HepG2 (cell line): Measurements from ENCODE around the gene PADI4. TPM values are rescaled to one million over a fixed set of nuclear protein-coding genes. Genes with fewer than 3 reads are reported as not detected.

Experiments used
- ATF7 ChIP-seq, 2 experiments: fragments of 450-650 bp in 1 of 2; sonication (generic) in 1 of 2; formaldehyde crosslinking in 1 of 2; IDR thresholded peaks; 2 replicates each; pipeline versions ENCODE4 v1.4.0 to v1.6.1; 2016 to 2020; ENCODE audit warnings: antibody characterized with exemption in 1 of 2, mild to moderate bottlenecking in 1 of 2, missing genetic modification reagents in 1 of 2
- HDAC2 ChIP-seq: sonication (generic); formaldehyde crosslinking; IDR thresholded peaks from 2 replicates; pipeline ENCODE4 v1.4.0; 2020; ENCODE audit warnings: missing genetic modification reagents
- NFE2 ChIP-seq: sonication (generic); formaldehyde crosslinking; IDR thresholded peaks from 2 replicates; pipeline ENCODE4 v1.4.0; 2020; ENCODE audit warnings: missing genetic modification reagents
- NFE2L1 ChIP-seq: sonication (generic); formaldehyde crosslinking; IDR thresholded peaks from 2 replicates; pipeline ENCODE4 v1.4.0; 2020; ENCODE audit warnings: missing genetic modification reagents, mild to moderate bottlenecking, borderline replicate concordance
- NR2F6 ChIP-seq, 2 experiments: IDR thresholded peaks; 2 replicates each; pipeline ENCODE4 v1.6.1; 2016; ENCODE audit warnings: antibody characterized with exemption in 1 of 2, mild to moderate bottlenecking in 1 of 2
- RFX1 ChIP-seq: fragments of 450-650 bp; IDR thresholded peaks from 2 replicates; pipeline ENCODE4 v1.6.1; 2017
- SATB2 ChIP-seq: sonication (generic); formaldehyde crosslinking; IDR thresholded peaks from 2 replicates; pipeline ENCODE4 v1.5.0; 2020; ENCODE audit warnings: missing genetic modification reagents
- TAF15 ChIP-seq: fragments of 200-400 bp; formaldehyde crosslinking; IDR thresholded peaks from one replicate; pipeline ENCODE4 v1.6.1; 2018; ENCODE audit warnings: mild to moderate bottlenecking, low read depth, low read length; ENCODE audit not compliant: poor library complexity, severe bottlenecking
- ZFP1 ChIP-seq: IDR thresholded peaks from 2 replicates; pipeline ENCODE4 v1.6.1; 2016
- ZNF180 ChIP-seq: sonication (generic); formaldehyde crosslinking; IDR thresholded peaks from 2 replicates; pipeline ENCODE4 v1.4.0; 2020; ENCODE audit warnings: low read depth, missing genetic modification reagents, borderline replicate concordance
- ZNF24 ChIP-seq: fragments of 450-650 bp; IDR thresholded peaks from 2 replicates; pipeline ENCODE4 v1.6.1; 2017; ENCODE audit warnings: antibody characterized with exemption, mild to moderate bottlenecking
- ZNF354B ChIP-seq: sonication (generic); formaldehyde crosslinking; IDR thresholded peaks from 2 replicates; pipeline ENCODE4 v1.8.0; 2022; ENCODE audit warnings: mild to moderate bottlenecking, missing genetic modification reagents
- ZNF883 ChIP-seq: sonication (generic); formaldehyde crosslinking; IDR thresholded peaks from 2 replicates; pipeline ENCODE4 v1.5.1; 2020; ENCODE audit warnings: mild to moderate bottlenecking, missing genetic modification reagents; ENCODE audit errors: not compliant biosample characterization
- polyA plus RNA-seq, 8 experiments: library from polyadenylated mRNA; depleted of rRNA in 3 of 8; stranded (reverse) in 7 of 8; unstranded in 1 of 8; fragments of >200 nt; fragmentation: Illumina TruSeq in 4 of 8; extraction: Trizol in 4 of 8; gene quantifications; 2 replicates each; pipeline versions ENCODE4 v1.2.1 to v1.2.3, GENCODE V29; 2011 to 2016; ENCODE audit warnings: low read depth in 4 of 8, missing spikeins in 1 of 8, mixed read lengths in 1 of 8; ENCODE audit not compliant: insufficient read depth in 1 of 8
- total RNA-seq, 5 experiments: library from RNA; depleted of rRNA; stranded (reverse); fragments of >200 nt; fragmentation: Illumina TruSeq; extraction: Trizol; gene quantifications; 2 replicates each; pipeline ENCODE4 v1.2.3, GENCODE V29; 2016; ENCODE audit warnings: low read depth in 1 of 5
- TF ChIP-seq, protein P1 (sequence below): sonication (generic); formaldehyde crosslinking; IDR thresholded peaks from 2 replicates; pipeline ENCODE4 v1.4.0; 2020; ENCODE audit warnings: mild to moderate bottlenecking, missing genetic modification reagents, borderline replicate concordance
- TF ChIP-seq, protein P2 (sequence below): sonication (generic); formaldehyde crosslinking; IDR thresholded peaks from 2 replicates; pipeline ENCODE4 v1.8.1; 2022; ENCODE audit warnings: low read depth, mild to moderate bottlenecking, missing genetic modification reagents
- TF ChIP-seq, protein P3 (sequence below): sonication (generic); formaldehyde crosslinking; IDR thresholded peaks from 2 replicates; pipeline ENCODE4 v1.8.1; 2023; ENCODE audit warnings: mild to moderate bottlenecking, inconsistent platforms, moderate library complexity, missing genetic modification reagents, borderline replicate concordance
- TF ChIP-seq, protein P4 (sequence below), 2 experiments: sonication (generic) in 1 of 2; formaldehyde crosslinking in 1 of 2; IDR thresholded peaks; 2 replicates each; pipeline versions ENCODE4 v1.4.0 to v1.6.1; 2018 to 2020; ENCODE audit warnings: missing genetic modification reagents in 2 of 2, borderline replicate concordance in 1 of 2, low read depth in 1 of 2, mild to moderate bottlenecking in 1 of 2, missing biosample characterization in 1 of 2

The PADI4 gene
- total and polyA plus RNA-seq, 2 of the 13 experiments (the other 11 are each of a cell fraction or from before 2014, with no cell fraction given): 0.04 TPM

GRCh38 chr1:17405898-17406759, 98.1 kb downstream of the PADI4 start (continued):
- TF ChIP-seq NFE2 (CRISPR knock-in tag): no peak
- no peak for TF ChIP-seq TAF15
- no peak for TF ChIP-seq ZNF883 (CRISPR knock-in tag)
- no peak for TF ChIP-seq SATB2 (CRISPR knock-in tag)
- no peak for TF ChIP-seq NFE2L1 (CRISPR knock-in tag)
- TF ChIP-seq NR2F6 (IDR thresholded peaks at IDR 0.05): no peak
- peak; percentile 56; the same call in 1 of the 2 replicates for TF ChIP-seq NR2F6 (CRISPR knock-in tag; IDR thresholded peaks at IDR 0.05)
- no peak for TF ChIP-seq ZNF24
- TF ChIP-seq ZFP1 (CRISPR knock-in tag): no peak
- TF ChIP-seq, protein P1, sequence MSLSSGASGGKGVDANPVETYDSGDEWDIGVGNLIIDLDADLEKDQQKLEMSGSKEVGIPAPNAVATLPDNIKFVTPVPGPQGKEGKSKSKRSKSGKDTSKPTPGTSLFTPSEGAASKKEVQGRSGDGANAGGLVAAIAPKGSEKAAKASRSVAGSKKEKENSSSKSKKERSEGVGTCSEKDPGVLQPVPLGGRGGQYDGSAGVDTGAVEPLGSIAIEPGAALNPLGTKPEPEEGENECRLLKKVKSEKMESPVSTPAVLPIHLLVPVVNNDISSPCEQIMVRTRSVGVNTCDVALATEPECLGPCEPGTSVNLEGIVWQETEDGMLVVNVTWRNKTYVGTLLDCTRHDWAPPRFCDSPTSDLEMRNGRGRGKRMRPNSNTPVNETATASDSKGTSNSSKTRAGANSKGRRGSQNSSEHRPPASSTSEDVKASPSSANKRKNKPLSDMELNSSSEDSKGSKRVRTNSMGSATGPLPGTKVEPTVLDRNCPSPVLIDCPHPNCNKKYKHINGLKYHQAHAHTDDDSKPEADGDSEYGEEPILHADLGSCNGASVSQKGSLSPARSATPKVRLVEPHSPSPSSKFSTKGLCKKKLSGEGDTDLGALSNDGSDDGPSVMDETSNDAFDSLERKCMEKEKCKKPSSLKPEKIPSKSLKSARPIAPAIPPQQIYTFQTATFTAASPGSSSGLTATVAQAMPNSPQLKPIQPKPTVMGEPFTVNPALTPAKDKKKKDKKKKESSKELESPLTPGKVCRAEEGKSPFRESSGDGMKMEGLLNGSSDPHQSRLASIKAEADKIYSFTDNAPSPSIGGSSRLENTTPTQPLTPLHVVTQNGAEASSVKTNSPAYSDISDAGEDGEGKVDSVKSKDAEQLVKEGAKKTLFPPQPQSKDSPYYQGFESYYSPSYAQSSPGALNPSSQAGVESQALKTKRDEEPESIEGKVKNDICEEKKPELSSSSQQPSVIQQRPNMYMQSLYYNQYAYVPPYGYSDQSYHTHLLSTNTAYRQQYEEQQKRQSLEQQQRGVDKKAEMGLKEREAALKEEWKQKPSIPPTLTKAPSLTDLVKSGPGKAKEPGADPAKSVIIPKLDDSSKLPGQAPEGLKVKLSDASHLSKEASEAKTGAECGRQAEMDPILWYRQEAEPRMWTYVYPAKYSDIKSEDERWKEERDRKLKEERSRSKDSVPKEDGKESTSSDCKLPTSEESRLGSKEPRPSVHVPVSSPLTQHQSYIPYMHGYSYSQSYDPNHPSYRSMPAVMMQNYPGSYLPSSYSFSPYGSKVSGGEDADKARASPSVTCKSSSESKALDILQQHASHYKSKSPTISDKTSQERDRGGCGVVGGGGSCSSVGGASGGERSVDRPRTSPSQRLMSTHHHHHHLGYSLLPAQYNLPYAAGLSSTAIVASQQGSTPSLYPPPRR (CRISPR knock-in tag): peak; percentile 30; the same call in 1 of the 2 replicates
- TF ChIP-seq, protein P2, sequence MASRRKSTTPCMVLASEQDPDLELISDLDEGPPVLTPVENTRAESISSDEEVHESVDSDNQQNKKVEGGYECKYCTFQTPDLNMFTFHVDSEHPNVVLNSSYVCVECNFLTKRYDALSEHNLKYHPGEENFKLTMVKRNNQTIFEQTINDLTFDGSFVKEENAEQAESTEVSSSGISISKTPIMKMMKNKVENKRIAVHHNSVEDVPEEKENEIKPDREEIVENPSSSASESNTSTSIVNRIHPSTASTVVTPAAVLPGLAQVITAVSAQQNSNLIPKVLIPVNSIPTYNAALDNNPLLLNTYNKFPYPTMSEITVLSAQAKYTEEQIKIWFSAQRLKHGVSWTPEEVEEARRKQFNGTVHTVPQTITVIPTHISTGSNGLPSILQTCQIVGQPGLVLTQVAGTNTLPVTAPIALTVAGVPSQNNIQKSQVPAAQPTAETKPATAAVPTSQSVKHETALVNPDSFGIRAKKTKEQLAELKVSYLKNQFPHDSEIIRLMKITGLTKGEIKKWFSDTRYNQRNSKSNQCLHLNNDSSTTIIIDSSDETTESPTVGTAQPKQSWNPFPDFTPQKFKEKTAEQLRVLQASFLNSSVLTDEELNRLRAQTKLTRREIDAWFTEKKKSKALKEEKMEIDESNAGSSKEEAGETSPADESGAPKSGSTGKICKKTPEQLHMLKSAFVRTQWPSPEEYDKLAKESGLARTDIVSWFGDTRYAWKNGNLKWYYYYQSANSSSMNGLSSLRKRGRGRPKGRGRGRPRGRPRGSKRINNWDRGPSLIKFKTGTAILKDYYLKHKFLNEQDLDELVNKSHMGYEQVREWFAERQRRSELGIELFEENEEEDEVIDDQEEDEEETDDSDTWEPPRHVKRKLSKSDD (CRISPR knock-in tag): no peak
- no peak for TF ChIP-seq RFX1
- TF ChIP-seq, protein P3, sequence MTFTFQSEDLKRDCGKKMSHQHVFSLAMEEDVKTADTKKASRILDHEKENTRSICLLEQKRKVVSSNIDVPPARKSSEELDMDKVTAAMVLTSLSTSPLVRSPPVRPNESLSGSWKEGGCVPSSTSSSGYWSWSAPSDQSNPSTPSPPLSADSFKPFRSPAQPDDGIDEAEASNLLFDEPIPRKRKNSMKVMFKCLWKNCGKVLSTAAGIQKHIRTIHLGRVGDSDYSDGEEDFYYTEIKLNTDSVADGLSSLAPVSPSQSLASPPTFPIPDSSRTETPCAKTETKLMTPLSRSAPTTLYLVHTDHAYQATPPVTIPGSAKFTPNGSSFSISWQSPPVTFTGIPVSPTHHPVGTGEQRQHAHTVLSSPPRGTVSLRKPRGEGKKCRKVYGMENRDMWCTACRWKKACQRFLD (CRISPR knock-in tag): no peak
- no peak for TF ChIP-seq ZNF354B (CRISPR knock-in tag)
- no peak for TF ChIP-seq ZNF180 (CRISPR knock-in tag)
- no peak for TF ChIP-seq ATF7 (IDR thresholded peaks at IDR 0.05)
- TF ChIP-seq ATF7 (CRISPR knock-in tag; IDR thresholded peaks at IDR 0.05): no peak
- TF ChIP-seq, protein P4, sequence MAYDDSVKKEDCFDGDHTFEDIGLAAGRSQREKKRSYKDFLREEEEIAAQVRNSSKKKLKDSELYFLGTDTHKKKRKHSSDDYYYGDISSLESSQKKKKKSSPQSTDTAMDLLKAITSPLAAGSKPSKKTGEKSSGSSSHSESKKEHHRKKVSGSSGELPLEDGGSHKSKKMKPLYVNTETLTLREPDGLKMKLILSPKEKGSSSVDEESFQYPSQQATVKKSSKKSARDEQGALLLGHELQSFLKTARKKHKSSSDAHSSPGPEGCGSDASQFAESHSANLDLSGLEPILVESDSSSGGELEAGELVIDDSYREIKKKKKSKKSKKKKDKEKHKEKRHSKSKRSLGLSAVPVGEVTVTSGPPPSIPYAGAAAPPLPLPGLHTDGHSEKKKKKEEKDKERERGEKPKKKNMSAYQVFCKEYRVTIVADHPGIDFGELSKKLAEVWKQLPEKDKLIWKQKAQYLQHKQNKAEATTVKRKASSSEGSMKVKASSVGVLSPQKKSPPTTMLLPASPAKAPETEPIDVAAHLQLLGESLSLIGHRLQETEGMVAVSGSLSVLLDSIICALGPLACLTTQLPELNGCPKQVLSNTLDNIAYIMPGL (CRISPR knock-in tag; IDR thresholded peaks at IDR 0.05; ENCODE audit: borderline replicate concordance in 1 of 2, low read depth in 1 of 2): 0 out of 4 replicates have a peak, but pooled peaks have one; percentile 41 to 46
- no peak for TF ChIP-seq HDAC2 (CRISPR knock-in tag)
